Activated CD4-positive, alpha-beta T cell treated with anti-CD3 and anti-CD28 coated beads, Interleukin-10, Interleukin-2, amounts not matched to agents 100 ng/mL and 50 ng/mL, durations not matched to agents 16 hours and 8 hours (primary cell): ENCODE data around the gene RPS19.

Experiments used
- DNase-seq: peaks from one replicate; pipeline ENCODE4 v3.0.0-alpha.2; 2020

RPS19 gene

DNA sequence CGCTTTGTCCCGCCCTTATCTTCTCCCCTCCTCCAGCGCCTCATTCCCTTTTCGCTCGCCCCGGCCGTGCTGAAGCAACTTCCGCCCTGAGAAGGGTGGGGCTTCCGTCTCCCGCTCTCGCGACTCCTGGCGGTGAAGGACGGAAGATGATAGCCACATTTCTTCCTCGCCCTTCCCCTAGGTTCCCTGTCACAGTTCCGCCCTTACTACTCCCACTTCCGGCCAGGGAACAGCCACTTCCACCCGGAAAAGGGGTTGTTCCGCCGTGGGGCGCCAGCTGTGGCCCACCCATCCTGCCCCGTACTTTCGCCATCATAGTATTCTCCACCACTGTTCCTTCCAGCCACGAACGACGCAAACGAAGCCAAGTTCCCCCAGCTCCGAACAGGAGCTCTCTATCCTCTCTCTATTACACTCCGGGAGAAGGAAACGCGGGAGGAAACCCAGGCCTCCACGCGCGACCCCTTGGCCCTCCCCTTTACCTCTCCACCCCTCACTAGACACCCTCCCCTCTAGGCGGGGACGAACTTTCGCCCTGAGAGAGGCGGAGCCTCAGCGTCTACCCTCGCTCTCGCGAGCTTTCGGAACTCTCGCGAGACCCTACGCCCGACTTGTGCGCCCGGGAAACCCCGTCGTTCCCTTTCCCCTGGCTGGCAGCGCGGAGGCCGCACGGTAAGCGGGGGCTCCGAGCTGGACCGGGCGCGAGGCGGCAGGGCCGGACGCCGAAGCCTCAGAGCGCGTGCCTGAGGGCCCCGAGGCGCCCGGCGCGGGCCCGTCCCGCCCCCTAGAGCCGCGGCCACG is at the start of gene RPS19:
RPS19 (plus strand) TSS at position 638 of the 801 bp plus-strand sequence. CDS start 520 bp downstream, outside the sequence.
- DNase-seq, result peak; percentile 99

DNA sequence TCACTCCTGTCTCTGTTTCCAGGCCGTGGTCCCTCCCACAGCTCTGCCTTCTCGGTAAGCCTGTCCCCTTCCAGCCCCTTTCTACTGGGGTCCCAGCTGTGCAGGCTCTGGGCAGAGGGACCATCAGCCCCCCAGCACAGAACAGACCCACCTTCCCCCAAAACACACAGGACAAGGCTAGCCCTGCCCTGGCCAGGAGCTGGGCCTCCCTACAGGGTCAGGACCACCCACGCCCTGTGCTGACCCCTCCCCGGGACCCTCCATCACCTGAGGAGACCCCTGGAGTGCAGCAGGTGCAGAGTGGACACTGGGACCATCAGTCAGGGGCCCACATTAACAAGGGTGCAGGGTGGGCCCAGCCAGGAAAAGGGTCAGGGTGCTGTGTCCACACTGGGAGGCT is 49.8 kb upstream of the RPS19 start:
- no peak for DNase-seq

DNA sequence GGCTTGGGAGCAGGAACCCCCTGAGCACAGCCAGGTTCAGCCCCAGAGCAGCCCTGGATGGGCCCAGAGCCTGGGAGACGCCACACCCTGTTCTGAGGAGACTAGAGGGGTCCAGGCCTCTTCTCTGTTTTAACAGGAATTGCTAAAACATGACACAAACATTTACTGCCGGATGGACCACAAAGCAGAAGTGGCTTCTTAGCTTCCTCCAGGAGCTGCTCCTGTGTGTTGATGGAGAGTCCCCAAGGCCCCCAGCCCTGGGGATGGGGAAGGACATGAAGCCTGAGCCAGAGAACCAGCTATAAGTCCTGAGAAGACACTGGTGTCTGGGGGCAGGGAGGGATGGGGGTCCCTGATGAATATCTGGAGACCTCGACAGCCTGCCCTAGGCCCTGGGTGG is 49.0 kb upstream of the RPS19 start:
- DNase-seq, result no peak

DNA sequence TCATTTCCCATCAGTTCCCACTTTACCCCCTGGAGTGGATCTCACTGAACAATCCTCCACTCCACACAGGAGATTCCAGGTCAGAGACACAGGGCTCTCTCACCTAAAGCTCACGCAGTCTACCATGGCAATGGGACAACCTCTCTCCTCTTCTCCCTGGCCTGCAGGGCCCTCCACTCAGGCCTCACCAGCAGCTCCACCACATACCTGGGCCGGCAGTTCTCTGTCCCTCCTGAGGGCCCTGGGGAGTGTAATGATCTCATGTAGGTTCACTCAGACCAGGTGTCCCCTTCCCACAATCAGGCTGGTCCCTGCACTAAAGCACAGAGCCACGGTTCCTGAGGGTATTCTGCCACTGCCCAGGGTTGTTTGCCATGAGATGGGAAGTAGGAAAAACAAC is 48.1 kb upstream of the RPS19 start:
- no peak for DNase-seq

DNA sequence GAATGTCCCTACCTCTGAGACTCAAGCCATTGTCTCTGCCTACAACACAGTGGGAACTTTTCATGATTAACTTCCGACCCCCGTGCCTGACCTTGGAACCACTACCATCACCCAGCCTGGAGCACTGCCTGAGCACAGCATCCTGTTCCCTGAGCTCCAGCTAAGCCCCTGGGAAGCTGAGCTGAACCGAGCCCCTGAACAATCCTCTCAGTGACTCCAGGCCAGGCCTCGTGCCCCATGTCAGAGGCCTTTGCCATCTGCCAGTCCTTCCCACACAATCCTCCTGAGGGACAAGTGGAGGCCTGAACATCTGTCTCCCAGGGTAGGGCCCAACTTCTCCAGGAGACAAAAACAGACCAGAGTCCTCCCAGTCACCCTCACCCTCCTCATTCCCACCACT is 46.1 kb upstream of the RPS19 start:
- DNase-seq, result no peak

DNA sequence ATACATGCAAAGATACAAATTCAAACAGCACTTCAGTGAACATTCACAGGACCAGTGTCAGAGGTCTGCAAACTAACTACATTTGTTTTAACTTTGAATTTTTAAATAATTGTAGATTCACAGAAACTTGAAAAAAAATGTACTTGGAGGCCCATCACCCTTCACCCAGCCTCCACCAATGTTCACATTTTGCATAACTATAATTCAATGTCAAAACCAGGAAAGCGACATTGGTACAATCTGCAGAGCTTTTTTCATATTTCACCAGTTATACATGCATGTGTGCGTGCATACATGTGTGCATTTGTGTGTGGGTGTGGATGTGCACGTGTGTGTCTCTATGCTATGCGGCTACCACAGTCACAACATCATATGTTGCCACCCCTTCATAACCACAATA is 44.8 kb upstream of the RPS19 start:
- no peak for DNase-seq

DNA sequence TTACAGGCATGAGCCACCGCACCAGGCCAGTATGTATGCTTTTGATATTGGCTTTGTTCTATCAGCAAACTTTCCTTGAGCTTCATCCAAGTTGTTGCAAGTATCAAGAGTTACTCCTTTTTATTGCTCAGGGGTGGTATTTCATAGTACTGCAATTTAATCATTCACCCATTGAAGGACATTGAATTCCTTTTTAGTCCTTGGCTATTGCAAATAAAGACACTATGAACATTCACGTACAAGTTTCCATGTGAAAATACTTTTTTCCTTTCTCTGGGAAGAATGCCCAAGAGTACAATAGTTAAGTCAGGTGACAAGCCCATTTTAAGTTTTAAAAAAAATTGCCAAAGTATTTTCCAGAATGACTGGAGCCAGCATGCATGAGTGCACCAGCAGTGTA is 43.3 kb upstream of the RPS19 start:
- no peak for DNase-seq

DNA sequence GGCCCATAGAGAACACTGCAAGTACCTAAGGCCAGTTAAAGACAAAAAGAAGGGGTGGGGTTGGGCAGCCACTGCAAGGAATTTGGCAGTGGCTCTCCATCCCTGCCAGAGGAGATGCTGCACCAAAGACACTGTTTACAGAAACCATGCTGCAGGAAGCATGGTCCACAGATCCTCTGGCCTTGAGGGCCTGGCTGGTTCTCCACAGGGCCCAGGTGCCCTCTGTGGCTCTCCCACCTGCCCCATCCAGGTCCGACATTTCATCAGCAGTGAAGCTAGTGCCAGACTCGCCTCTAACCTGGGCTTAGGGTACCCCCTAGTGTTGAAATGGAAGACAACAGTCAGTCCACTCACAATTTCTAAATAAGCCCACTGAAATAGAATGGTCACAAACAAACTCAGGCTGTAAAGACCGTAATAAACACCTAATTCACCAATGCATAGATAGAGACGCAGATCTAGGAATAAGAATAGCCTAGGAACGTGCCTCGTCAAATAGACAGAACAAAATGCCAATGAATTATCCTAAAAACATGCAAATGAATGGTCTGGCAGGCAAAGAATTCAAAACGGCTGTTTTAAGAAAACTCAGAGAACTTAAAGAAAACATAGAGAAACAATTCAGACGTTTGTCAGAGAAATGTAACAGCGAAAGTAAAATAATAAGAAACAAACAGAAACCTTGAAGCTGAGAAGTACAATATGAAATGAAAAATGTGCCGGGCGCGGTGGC is 38.9 kb upstream of the RPS19 start:
- peak; percentile 69 for DNase-seq

DNA sequence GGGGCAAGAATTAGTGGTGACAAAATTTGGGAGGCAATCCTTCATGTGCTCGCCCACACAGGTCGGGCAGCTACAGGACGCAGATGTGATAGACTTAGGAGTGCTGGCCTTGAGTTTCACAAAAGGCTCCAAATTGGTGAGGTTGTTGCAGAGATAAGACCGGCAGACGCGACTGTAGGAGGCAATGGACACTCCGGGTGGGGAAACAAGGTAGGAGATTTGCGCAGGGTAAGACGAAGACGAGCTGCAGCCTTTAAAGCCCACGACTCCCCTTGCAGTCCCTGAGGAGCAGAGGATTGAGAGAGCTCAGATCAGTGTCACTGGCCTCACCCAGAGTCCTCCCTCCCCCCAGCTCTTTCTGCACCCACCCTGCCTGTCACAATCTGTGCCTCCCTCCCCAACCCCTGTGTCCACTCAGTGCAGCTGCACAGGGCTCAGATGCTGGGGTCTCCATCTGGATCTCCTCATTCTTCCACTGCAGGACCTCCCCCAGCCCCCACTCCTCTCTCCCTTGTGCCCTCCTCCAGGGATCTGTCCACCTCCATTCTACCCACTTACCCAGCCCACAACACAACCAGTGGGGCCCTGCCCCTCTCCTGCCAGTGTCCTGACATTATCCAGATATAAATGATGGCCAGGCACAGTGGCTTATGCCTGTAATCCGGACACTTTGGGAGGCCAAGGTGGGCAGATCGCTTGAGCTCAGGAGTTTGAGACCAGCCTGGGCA is 21.9 kb upstream of the RPS19 start:
- DNase-seq, result no peak

DNA sequence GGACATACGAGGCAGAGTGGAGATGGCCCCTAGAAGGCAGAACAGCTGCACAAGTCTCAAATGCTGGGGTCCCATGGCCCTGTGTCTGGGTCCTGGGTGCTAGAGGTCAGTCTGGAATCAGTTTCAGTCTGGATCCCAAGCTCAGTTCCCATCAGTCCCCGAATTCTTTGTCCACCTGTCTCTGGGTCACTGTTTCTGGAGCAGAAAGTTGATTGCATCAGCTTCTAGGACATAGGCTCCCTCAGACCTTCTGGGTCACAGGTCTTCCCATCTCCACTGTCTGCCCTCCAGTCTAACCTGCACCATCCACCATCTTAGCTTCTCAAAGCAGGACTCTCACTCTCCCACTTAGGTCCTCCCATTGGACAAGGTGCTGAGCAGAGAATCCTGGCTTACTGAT is 20.8 kb upstream of the RPS19 start:
- DNase-seq, result no peak

DNA sequence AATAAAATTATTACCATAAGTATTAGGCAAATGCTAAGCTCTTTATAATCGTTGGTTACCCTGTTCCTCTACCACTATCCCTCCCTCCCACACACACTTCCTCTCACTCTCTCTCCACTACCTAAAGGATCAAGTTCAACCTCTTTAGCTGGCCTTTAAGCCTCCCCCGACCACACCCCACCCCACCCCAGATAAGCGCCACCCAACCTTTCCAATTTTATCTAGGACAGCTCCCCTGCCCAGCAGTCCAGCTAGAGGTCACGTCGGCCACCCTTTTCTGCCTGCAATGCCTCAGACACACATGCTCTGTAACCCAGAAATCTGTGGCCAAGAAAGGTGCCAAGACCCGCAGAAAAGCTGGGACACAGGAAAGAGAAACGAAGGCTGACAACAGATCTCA is 16.7 kb upstream of the RPS19 start:
- no peak for DNase-seq

DNA sequence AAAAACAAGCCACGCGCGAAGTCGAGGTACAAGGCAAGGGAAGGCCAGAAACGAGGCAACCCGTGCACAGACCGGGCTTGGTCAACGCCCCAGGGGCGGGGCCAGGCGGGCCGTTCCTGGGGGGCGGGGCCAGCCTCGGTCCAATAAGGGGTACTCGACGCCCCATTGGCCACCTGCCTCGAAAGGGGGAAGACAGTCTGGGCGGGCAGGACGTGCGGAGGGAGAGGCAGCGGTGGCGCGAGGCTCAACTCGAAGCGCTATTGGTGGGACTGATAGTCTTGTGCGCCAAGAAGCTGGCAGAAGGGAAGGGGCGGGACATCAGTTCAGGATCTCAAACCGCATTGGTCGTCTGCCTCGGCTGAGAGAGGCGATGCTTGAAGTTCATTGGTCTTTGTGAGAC is 15.5 kb upstream of the RPS19 start, which contains the start of gene LYPD4:
LYPD4 (minus strand) TSS at position 83 of the 400 bp plus-strand sequence. CDS start 5,398 bp downstream, outside the sequence.
- DNase-seq, result no peak

DNA sequence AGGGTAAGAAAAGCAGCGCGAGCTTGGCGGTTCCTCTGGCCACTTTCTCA is 15.2 kb upstream of the RPS19 start, which contains the start of gene DMRTC2:
DMRTC2 (plus strand) TSS at position 42 of the 50 bp plus-strand sequence. CDS start 2,387 bp downstream, outside the sequence.
- no peak for DNase-seq

DNA sequence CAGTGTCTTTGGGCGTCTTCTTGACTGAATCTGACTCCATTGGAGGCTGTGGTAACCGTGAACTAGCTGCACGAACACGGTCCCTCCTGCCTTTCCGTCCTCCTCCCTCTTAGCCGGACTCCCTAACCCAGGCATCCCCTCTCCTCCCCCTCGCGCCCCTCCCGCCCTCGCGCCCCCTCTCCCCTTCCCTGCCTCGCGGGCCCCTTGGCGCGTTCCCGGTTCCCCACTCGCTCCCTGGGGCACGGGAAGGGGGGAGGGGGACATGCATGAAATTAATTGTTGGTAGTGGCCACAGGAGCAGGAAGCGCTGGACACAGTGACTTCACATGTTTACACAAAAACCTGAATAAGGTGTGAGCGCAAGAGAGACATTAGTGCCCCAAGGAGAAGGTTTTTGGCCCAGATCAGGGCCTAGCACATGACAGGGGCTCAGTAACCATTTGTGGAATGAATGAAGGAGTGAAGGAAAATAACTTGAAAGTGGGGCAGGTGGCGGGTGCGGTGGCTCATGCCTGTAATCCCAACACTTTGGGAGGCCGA is 14.9 kb upstream of the RPS19 start:
- no peak for DNase-seq

DNA sequence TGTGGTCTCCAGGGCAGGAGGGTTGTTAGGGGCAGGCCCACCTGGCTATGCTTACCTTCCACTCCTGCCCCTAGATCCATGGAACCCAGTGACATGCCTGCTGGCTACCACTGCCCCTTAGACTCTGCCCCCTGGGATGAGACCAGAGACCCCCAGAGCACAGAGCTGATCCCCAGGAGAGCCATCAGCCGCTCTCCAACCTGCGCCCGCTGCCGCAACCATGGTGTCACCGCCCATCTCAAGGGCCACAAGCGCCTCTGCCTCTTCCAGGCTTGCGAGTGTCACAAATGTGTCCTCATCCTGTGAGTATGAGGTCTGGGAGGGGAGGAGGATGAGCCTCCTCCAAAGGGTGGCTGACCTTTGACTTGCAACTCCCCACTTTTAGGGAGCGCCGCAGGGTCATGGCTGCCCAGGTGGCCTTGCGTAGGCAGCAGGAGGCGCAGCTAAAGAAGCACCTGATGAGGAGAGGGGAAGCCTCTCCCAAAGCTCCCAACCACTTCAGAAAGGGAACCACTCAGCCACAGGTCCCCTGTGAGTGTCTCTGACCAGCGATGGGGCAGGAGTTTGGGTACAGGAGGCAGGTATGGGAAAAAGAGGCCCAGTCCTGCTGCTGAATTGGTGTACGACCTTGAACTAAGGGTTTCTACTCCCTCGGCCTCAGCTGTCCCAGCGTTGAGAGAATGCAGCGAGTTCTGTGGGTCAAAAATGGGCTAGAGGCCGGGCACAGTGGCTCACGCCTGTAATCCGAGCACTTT is 12.5 kb upstream of the RPS19 start:
- DNase-seq, result no peak

DNA sequence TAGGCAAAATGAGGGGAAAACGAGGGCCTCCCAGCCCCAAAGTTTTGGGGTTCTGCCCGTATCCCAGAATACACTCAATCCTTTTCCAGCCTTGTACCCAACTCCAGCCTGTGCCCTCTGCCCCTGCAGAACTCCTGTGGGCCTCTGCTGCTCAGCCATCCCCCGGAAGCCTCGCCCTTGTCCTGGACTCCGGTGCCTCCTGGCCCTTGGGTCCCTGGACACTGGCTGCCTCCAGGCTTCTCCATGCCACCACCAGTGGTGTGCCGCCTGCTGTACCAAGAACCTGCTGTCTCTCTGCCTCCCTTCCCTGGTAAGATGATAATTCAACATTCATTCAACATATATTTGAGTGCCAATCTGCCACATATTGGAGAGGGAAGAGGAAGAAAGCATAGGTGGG is 11.4 kb upstream of the RPS19 start:
- DNase-seq, result no peak

DNA sequence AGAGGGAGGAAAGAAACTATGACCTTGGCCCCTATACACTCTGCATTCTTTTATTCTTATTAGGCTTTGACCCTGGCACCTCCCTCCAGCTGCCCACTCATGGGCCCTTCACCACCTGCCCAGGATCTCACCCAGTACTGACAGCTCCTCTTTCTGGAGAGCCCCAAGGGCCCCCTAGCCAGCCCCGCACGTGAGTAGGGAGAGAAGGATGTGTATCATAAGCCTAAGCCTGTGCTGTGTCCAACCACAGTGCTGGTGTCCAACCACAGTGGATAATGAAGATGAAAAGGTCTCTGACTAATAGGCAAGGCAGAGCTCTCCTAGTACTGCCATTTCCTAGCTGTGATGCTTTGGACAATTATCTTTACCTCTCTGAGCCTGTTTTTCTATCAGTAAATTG is 11.0 kb upstream of the RPS19 start:
- DNase-seq, result no peak

DNA sequence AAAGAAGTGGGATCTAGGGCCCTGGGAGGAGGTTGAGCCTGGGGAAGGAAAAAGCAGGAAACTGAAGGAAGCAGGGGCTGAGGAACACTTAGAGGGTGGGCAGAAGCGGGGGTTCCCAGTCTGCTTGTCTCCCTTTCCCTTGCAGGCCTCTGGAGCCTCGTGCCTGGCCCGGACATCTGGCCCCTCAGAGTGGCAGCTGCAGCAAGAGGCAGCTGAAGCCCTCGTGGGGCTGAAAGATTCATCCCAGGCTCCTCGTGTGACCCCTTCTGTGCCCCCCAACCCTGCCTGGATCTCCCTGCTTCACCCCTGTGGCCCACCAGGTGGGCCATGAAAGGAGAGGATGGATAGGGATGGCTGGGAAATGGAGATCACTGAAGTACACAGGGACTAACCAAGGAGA is 9.7 kb upstream of the RPS19 start:
- DNase-seq, result no peak

DNA sequence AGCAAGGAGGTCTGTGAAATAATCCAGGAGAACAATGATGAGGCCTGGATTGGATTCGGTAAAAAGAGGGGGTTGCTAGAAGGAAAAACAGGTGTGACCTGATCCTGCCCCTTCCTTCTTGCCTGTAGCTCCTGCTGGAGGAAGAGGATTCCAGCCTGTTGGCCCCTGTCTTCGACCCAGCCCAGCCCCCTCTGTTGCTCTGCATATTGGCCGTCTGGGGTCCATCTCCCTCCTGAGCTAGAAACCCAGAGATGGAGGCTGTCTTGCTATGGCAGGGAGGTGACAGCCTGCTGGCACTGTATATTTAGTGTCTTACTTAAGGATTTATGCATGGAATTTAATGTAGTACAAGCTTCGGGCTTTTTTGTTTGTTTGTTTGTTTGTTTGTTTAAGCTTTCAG is 8.6 kb upstream of the RPS19 start:
- DNase-seq, result no peak

DNA sequence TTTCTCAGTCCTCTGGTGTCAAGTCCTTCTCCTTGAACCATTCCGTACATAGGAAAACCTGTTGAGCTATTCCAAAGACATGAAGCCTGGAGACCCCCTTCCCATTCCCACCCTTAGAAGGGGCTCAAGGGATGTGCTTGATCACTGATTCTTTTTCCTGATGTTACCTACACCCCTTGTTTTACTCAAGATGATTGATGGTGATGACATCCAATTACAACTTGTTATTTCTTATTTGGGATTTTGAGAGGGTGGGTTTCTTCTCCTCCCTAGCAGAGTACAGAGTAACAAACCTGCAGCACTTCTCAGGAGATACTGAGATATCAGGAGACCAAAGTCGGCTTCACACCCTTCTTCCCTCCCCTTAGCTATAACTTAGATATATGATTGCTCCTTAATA is 6.7 kb upstream of the RPS19 start:
- no peak for DNase-seq

DNA sequence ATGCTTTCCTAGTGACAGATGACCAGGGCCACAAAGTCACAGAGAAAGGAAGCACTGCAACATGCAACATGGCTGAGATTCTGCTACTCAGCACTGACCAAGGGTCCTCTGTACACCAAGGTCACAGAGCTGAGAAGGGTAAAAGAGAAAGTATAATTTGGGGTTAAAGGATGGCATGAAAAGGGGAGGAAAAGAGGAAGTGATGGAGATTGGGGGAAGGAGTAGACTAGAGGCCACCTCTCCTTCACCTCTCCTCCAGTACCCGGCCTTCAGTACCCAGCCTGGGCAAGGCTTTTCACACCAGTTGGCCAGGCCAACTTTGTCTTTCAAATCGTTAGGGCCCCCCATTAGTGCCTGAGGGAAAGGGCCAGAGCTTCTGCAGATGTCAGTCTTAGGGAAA is 6.3 kb upstream of the RPS19 start:
- DNase-seq, result no peak

DNA sequence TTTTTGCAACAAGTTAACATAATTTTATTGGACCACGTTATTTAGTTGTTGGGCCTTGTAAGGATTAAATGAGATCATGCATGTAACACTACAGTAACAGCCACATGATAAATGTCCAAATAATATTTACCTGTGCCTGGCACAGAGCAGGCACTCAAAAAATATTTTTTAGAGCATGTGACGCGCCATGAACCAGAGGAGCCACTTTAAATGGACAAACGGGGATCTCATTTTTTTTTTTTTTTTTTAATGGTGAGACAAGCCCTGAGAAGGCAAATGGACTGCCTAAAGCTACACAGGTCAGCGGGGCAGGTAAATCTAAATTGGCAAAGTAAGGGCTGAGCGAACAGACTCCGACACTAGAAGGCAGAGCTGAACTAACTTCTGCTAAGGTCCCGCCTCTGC is 840 bp upstream of the RPS19 start:
- no peak for DNase-seq

DNA sequence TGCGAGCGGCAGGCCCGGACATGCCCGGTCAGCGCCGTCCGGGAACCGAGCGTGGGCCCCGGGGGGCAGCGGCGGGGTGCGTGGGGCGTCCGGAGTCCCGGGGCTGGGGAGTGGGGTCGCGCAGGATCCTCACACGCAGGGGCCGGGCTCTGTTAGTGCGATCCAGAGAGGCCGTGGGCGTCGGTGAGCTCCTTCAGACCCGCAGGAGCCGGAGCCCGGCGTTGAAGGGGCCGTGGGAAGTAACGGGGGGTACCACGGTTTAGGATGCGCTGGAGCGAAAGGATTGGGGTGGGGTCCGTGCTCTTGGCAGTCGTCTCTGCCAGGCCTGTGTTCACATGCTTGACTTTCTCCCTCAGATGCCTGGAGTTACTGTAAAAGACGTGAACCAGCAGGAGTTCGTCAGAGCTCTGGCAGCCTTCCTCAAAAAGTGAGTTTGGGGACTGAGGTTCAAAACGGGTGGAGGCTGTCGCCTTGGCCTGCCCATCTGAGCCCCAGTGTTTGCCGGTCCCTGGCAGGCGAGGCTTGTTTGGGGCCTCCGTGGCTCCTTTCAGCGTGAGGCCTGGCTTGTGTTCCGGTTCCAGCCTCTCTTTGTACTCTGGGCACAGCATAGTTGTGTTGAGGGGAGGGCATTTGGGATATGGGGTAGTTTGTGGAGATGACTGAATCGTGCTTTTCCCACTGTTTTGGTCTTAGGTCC is 512 bp downstream of the RPS19 start:
- DNase-seq, result no peak
